ENCODE data around the gene ZNF598.

The ZNF598 gene

GRCh38 chr16:2044541-2044940, 34.9 kb upstream of the ZNF598 start:
- no peak for DNase-seq (ENCODE audit: low spot score)
- TF ChIP-seq CTCF (IDR thresholded peaks at IDR 0.05; ENCODE audit: extremely low read depth, missing control alignments): no peak

- no peak for TF ChIP-seq CTCF (IDR thresholded peaks at IDR 0.05; ENCODE audit: extremely low read depth, missing control alignments)
- DNase-seq (ENCODE audit: low spot score): no peak
Measured at GRCh38 chr16:2043667-2044451, 34.2 kb upstream of the ZNF598 start.

GRCh38 chr16:2042986-2043666, 33.5 kb upstream of the ZNF598 start:
- DNase-seq (ENCODE audit: low spot score): no peak
- TF ChIP-seq CTCF (IDR thresholded peaks at IDR 0.05; ENCODE audit: extremely low read depth, missing control alignments): no peak

- no peak for TF ChIP-seq CTCF (IDR thresholded peaks at IDR 0.05; ENCODE audit: extremely low read depth, missing control alignments)
- DNase-seq (ENCODE audit: low spot score): no peak
Measured at GRCh38 chr16:2042171-2042985, 32.8 kb upstream of the ZNF598 start.

- TF ChIP-seq CTCF (IDR thresholded peaks at IDR 0.05; ENCODE audit: extremely low read depth, missing control alignments): no peak
- no peak for DNase-seq (ENCODE audit: low spot score)
Measured at GRCh38 chr16:2040787-2041522, 31.3 kb upstream of the ZNF598 start.

- DNase-seq (ENCODE audit: low spot score): no peak
- no peak for TF ChIP-seq CTCF (IDR thresholded peaks at IDR 0.05; ENCODE audit: extremely low read depth, missing control alignments)
Measured at GRCh38 chr16:2040041-2040786, 30.6 kb upstream of the ZNF598 start.
